NCI-H2171 (cell line): Measurements from ENCODE around the gene ASCL2.
"Not testable (repeated sequence)": the region's sequence is repeated elsewhere in the genome, so short reads cannot be mapped to it uniquely, and the experiment has no call there.

Experiments used
- DNase-seq: peaks from one replicate; lab custom pipeline; 2025; lab: John Stamatoyannopoulos, UW

The ASCL2 gene

DNA sequence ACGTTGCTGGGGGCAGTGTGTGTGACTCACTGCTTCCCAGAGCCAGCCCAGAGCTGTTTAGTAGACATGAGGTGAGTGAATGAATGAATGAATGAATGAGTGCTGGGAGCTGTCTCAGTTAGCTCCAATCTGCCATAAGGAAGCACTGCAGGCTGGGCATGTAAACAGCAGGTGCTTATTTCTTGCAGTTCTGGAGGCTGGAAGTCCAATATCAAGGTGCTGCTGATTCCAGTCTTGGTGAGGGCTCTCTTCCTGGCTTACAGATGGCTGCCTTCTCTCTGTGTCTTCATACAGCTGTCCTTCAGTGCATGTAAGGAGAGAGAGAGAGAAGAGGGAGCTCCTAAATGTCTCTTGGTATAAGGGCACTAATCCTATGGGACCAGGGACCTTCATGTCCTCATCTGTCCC is 27.2 kb upstream of the ASCL2 start:
- DNase-seq: no peak

DNA sequence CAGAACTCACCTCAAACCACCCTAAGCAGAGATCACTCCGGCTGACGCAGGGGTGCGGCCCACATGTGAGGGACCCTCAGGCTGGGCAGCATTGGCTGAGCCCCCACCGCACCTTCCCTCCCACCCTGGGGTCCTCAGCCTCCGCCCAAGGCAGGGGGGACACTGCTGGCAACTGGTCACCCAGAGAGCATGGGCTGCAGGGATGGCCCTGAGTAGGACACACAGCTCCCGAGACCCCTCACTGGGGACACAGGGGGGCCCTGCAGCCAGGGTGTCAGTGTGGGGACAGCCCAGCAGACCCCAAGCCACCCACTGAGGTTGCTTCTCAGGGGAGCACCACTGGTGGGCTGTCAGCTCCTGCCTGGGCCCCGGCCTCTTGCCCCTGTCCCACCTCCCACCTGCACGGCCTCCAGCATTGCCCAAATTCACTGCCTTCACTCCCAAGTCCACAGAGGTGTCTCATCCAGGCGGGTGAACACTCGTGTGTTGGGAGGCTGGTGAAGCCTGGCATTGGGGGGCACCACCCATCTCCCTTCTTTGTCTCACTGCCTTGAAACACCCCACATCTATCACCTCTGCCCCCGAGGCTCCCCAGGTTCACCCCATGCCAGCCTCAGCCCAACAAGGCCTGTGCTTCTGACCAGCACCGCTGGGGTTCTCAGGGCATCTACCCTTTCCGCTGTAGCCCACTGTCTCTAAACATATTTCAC is 26.7 kb upstream of the ASCL2 start:
- DNase-seq: no peak

DNA sequence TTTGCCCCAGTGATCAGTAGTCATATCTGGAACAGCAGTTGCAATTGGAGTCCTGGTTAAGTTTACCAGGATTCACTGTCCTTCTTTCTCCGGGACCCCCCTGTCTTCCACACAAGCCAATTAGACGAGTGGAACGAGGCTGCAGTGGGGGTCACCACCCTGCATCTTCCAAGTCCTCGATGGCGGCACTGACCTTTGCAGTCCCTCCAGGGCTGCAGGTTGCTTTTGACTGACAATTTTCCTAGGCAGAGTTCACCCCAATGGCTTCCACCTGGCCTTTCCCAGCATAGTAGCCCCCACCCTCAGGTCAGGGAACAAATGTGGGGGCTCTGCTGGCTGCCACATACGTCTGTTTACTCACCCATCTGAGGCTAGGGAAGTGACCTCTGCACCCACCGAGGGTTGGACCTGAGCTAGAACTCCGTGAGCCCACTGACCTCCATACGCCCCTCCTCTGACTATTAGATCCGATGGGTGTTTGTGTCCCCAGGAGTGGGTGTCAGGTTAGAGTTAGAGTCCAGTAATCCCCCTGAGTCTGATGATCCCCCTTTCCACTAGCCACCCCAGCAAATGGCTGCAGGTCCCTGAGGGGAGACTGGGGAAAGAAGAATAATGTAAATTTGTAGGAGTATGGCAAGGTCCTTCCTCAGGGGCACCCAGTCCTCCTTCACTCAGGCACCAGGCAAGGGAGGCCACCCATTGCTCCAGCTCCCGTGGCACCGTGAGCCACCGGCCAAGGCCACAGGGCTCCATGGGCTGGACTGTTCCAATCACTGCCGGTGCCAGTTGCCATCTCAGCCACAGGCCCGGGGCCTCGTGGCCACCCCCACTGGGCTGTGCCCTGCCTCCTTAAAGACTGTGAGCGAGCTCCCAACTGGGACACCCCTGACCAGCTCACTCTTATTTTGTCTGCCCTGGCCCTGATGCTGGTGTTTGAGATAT is 25.9 kb upstream of the ASCL2 start:
- DNase-seq: no peak

DNA sequence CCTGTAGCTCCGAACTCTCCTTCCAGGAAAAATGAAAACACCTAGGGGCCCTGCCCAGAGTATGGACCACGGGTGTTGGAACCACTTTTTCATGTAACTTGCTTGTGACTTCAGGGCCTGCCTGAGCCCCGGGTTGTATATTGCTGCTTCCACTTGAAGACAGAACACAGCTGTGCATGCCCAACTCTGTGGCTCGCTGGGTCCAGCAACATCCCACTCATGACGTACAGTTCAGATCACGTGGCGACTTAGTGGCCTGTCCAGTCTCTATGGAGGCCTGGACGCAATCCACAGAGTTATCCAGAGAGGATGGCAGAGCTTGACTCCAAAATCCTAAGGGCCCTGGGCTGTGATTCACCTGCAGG is 24.5 kb upstream of the ASCL2 start:
- DNase-seq: no peak

DNA sequence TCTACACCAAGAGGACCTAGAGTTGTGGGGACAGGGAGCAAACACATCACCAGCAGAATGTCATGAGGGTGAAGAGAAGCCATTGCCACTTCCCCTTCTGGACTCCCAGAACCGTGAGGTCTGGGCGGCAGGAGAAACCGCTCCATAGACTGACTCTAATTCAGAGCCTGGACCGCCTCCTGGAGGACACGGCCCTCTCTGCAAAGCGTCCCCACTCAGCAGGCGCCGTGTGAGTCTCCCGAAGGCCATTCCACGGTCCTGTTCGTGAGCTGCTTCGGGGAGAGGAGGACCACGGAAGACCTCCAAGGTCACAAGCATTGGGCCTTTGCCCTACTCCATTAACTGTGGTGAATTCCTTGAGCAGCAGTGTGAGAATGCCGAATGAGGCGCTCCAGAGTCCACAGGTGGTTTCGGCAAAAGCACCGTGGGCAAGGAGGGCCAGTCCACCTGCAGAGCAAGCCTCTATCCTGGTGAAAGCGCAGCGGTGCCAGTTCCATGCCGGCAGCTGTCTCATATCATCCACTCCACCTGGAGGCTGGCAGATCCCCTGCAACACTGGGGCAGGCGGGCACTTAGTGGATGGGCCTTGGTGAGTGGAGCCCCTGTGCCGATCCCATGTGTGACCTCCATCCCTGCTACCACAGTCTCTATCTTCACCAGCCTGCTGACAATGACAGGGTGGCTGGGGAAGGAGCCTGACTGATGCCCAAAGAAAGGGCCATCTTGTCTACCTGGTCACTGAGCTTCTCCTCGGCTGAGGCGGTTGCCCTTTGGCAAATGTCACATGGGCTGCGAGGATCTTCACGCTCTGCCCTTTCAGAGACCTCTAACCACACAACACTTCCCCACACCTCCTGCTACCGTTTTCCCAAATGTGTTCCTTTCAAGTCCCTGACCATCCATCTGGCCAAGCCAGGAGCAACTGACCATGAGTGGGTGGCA is 23.9 kb upstream of the ASCL2 start:
- no peak for DNase-seq

DNA sequence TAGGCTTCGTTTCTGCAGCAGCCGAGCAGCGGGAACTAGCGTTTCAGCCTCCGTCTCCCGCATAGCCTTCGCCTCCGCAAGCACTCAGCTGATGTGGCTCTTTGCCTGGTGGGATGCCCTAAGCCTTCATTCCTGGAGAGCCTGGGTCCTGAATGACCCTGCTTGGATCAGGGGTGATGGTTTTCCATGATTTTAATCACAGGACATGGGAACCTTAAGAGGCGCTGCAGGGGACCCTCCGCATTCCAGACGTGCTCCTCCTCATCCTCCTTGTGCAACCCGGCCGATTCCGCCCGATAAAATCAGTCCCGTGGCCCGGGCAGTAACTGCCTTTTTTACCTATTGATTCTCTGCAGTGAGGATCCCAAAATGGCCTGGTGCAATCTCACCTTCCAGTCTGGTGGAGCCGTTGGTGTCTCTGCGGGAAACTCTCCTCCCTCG is 23.2 kb upstream of the ASCL2 start:
- no peak for DNase-seq

DNA sequence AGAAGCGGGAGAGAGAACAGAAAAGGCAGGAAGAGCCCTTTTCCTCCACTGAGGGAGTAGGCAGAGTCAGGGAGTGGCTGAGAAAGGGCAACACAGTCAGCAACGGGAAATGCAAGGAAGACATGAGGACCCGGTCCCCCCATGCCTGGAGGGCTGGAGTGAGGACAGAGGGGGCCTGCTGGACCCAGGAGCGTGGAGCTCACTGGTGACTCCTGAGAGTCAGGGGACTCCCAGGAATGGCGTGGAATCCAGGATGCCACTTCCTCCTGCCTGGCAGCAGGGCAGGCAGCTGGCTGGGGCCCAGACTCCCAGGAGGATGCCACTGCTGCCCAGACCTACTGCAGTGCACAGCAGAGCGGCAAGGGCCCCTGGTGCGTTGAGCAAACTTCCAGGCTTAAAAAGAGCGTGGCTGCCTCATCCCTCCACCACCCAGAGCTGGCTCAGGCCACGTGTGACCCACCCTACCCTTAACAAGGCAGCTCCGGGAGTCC is 20.0 kb upstream of the ASCL2 start:
- no peak for DNase-seq

DNA sequence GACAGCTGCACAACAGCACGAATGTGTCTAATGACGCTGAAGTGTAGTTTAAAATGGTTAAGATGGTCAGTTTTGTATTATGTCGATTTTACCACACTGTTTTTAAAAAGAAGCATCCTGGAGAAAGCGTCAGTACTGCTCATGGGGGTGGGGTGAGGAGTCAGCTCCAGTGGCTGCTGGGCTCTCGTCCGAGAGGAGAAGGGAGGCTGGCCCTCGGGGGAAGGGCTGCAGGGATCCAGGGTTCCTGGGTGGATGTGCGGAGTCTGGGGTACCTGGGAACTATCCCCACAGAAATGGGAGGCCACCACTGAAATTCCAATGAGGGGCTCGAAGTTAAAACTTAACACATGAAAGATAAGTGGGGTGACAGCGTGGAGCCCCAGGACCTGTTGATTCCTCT is 19.5 kb upstream of the ASCL2 start:
- DNase-seq: no peak

DNA sequence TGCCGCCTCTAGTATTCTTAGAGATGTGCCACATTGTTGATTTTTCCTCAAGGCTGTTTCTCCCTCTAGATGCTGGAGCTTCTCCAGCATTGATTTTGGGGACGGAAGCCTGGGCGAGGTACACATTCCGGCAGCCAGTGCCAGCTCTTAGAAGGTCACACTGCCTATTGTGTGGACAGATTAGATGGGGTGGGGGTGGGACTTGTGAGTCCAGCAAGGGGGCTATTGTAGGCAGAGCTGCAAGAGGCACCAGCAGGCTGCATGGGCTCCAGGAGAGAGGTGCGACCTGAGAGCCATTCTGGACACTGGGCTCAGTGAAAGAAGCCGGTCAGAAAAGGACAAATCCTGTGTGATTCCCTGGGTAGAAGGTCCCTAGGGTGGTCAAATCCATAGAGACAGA is 19.0 kb upstream of the ASCL2 start:
- no peak for DNase-seq

DNA sequence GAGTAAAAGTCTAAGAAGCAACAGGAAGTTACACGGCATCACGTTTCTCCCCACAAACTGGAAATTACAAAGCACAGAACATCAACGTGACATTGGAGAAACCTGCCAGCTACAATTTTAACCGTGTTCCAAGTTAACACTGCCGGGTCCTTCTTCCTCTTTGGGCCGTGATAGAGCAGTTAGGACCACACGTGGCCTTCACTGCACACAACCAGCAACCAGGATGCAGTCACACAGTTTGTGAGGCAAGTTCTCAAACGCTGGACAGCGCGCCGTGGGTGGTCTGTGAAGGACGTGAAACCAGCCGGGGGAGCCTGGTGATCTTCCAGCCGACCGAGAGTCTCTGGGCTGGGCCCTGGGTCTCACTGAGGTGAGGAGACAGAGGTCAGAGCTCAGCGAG is 16.7 kb upstream of the ASCL2 start:
- no peak for DNase-seq

DNA sequence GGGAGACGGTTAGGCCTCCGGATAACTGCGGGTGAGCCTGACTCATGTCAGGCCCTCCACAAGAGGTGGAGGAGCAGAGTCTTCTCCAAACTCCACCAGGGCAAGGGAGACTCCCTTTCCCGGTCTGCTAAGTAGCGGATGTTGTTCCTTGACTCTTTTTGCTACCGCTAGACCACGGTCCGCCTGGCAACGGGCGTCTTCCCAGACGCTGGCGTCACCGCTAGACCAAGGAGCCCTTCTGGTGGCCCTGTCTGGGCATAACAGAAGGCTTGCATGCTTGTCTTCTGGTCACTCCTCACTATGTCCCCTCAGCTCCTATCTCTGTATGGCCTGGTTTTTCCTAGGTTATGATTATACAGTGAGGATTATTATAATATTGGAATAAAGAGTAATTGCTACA is 16.0 kb upstream of the ASCL2 start:
- not testable (repeated sequence) for DNase-seq

DNA sequence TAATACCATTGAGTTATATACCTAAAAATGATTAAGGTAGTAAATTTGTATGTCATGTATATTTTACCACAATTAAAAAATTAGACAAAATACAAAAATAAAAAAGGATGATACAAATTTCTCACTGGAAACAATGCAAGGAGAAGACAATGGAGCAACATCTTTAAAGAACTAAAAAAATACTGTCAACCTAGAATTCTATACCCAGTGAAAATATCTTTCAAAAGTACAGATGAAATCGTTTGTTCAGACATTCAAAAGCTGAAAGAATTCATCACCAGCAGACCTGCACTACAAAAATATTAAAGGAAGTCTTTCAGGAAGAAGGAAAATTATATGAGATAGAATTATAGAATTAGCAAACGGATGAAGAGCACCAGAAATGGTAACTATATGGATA is 9.8 kb upstream of the ASCL2 start:
- DNase-seq: no peak

DNA sequence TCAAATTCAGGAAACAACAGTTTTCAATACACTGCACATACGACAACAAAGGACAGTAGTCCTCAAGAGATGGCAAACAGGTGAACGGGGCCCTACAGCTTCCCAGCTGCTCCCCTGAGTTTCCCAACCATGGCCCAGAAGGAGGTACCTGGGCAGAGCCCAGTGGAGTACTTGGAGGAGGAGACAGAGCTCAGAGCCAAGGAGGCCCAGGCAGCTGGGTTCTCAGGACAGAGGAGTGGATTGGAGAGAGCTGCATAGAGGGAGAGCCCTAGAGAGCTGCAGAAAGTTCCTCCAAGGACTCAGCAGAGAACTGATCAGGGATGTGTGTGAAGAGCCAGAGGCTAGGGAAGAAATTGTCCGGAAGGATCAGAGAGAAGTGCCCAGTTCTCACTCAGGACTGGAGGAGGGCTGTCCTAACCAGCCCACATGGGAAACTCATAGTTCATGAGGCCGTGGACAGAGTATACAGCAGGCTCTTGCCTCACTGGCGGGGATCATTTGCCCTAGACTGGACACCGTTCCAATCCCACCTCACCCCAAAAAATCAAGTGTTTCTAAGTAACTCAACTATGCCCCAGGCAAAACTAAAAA is 7.6 kb upstream of the ASCL2 start:
- DNase-seq: no peak

DNA sequence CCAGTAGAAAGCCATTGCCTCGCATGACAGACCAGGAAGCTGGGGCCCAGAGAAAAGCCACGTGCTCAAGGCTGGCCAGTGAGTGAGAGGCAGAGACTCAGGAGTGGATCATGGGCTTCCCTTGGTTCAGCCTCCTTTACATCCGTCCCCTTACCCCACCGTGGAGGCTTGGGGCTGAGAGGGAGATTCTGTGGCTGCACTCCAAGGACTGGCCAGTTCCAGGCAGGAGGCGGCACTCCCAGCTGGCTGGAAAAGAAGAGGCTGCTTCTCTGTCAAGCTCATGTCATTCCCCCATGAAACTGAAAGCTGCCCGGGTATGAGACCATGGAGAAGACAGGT is 6.6 kb upstream of the ASCL2 start:
- DNase-seq: no peak

DNA sequence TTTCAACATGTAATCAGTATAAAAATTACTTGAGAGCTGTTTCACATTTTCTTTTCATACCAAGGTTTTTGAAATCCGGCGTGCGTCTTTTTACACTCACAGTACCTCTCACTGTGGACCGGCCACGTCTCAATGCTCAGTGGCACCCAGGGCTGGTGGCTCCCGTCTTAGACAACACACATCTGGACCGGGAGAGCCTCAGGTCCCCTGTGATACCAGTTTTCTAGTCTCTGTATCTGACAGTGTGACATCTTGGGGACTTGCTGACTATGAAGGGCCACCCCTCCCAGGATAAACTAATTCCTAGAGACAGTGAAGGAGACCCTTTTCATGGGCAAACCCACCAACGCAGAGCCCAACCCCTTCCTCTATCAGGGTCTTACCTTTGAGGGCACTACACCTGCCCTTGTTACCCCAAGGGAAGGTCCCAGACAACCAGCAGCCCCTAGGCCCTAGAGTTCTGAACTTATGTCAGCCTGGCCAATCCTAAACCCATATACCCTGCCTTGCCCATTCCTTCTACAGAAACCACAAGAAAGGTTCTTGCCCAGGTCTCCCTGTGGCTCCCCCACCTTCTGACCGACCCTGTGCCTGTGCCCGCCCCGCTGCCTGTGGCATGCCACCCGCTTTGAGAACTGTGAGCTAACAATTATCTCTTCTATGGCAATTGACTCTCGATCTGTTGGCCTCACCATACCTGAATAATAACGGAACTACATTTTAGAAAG is 6.1 kb upstream of the ASCL2 start:
- DNase-seq: no peak

DNA sequence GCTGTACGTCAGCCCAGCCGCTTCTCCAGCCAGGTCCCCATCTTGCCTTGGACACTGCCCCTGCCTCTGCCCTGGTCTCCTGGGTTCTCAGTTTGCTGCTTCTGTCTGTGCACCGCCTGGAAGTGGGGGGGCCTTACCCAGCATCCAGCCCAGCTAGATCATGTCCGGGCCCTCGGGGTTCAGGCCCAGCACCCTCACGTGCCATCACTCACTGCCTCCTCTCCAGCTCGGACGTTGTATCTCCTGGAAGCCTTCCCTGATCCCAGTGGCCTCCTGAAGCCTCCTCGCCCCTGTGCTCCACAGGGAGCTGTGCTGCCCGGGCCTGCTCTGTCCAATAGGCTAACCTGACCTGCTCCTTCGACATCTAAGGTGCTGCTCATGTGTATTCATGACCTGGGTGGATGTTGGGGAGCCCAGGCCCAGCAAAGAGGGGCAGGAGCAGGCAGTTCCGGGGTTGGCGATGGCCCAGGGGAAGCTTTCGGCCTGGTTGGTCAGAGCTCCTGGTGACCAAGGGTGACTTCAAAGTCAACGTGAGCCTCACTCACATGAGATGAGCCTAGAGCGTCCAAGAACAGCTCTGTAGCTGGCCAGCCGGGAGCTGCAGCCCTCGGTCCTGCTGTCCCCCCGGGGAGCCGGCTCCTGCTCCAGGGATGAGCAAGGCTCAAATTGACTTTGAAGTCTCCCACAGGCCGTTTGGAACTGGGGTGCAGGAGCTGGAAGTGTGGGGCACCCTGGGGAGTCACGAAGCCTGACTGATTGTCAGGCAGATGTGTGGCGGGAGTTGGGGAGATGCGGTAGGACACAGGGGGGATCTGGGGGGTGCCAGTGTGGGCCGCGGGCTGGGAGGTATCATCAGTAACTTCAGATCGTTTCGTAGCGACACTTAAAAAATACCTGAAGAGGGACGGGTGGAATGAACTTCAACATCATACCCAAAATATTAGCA is 5.2 kb upstream of the ASCL2 start:
- no peak for DNase-seq

DNA sequence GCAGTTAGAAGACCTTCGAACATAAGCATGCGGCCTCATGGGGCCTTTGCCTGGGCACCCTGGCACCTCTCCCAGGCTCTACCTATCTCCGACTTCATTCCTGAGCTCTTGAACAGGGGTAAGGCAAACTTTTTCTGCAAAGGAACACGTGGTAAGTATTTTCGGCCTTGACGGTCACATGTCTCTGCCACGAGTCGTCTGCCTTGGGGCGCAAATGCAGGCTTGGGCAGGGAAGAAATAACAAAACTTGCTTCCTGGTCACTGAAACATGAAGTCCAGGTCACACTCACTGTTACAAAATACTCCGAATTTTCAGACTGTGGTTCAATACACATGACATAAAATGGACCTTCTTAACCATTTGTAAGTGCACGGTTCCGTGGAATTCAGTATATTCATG is 3.4 kb upstream of the ASCL2 start:
- DNase-seq: no peak

DNA sequence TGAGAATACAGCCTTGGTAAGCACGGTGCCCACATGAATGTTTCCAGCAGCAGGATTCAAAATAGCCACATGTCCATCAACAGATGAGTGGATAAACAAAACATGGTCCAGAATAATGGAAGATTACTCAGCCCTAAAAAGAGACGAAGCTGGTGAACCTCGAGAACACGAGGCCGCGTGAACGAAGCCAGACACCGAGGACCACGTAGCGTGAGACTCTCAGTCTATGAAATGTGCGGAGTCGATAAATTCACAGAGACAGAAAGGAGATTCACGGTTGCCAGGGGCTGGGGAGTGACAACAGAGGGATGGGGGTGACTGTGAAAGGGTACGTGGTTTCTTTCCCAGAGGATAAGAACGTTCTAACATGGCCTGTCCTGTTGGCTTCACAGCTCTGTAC is 2.9 kb upstream of the ASCL2 start:
- no peak for DNase-seq

DNA sequence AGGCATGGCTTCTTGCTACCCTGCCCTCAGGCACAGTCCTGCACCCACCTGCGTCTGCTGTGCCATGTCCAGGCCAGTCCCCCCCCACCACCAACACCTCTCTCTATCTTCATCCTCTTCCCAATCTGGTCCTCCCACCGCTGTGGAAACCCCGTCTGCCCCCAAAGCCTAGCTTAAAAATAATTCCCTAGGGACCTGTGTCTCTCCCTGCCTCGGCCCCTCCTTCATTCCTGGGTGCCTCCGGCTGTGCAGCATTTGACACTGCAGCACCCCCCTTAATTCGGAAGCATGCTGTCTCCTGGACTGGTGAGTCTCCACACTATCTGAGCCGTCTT is 2.5 kb upstream of the ASCL2 start:
- DNase-seq: no peak

DNA sequence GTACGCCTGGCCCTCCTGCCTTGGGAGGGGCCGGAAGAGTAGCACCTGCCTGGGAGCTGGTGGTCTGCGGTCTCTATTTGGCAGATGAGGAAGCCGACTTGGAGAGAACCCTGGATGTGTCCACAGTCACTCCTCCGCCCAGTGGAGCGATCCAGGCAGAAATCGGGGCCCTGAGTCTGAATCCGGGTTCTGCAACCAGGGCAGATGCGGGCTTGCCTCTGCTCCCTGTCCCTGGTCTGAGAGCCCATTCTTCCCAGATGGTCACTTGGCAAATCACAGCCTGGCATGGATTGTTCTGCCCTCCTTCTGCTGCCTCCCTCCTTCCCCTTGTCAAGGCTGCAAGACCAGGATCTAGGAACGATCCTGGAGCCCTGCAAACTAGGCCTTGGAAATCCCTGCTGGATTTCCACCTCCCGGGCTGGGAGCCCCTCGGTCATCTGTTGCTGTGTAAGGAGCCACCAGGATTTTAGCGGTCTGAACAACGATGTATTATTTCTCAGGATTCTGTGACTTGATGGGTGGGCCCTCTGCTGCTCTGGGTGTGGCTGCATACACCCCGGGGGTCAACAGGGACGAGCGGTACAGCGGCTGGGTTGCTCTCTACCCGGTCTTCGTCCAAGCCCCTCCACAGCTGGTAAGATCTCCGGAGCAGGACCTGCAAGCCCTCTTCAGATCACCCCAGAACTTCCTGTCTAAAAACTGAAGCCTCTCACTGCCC is 2.0 kb upstream of the ASCL2 start:
- no peak for DNase-seq
